ENCODE data around the gene BIN1.

BIN1 gene

DNA sequence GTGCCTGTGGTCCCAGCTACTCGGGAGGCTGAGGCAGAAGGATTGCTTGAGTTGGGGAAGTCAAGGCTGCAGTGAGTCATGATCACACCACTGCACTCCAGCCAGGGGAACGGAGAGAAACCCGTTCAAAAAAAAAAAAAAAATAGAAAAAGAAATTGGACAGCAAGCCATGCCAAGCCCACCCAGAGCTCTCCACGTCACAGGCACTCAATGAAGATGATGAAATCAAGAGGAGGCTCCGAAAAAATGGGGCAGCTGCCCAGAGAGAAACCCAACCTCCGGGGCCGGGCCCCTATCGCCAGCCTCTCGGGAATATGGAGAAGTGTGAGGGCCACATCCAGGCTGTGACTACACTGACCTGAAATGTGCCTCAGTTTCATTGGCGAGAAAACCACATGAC is 40.0 kb downstream of the BIN1 start:
- H4K8ac ChIP-seq (ENCODE audit: low read length), result no peak overlapping the region

DNA sequence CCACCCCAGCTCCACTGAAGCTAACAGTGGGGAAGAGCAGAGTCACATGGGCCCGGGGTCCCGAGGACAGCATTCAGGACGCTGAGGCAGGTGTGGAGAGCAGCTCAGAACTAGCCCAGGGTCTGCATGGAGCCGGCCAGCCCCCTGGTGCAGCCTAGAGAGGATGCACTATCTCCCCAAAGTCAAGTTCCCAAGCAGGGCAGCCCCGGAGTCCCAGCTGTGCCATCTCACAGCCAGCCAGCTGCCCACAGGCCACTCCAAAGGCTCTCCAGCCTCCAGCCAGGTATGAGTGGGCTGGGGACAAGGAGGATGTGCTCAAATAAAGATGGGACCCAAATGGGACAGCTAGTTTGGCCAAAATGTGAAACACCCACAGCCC is 41.0 kb downstream of the BIN1 start:
- no peak overlapping the region for H3K27ac ChIP-seq (ENCODE audit: low read length, poor library complexity, severe bottlenecking)
- H2BK15ac ChIP-seq (ENCODE audit: low read depth, poor library complexity, severe bottlenecking), result peak overlapping the region; percentile 92
- H3K18ac ChIP-seq (ENCODE audit: low read depth in 1 of 2, low read length in 2 of 2), result peak overlapping the region; percentile 88 to 92
- H3K23ac ChIP-seq (ENCODE audit: low read length in 2 of 2), result no peak overlapping the region
- H3K27me3 ChIP-seq (ENCODE audit: control insufficient read depth in 1 of 2, insufficient read depth in 1 of 2, low read length in 2 of 2), result no peaks in the 10 kb centered on the region
- H3K14ac ChIP-seq (ENCODE audit: low read length in 2 of 2), result peak overlapping the region in 1 of 2 experiments; percentile 70
- no peak for DNase-seq
- H3K79me1 ChIP-seq (replicated peaks; ENCODE audit: low read length, poor library complexity, severe bottlenecking), result peaks cover 43% of the 10 kb centered on the region
- H4K91ac ChIP-seq (ENCODE audit: low read length), result peak overlapping the region; percentile 98
- H3K9ac ChIP-seq (ENCODE audit: low read length), result peak overlapping the region; percentile 78
- no peak overlapping the region for H2AFZ ChIP-seq (ENCODE audit: low read depth, low read length)
- 90% methylated on average over 5 of the region's 5 CpGs for WGBS
- no peak overlapping the region for H2BK5ac ChIP-seq (ENCODE audit: low read depth, low read length, poor library complexity, severe bottlenecking)
- H2BK120ac ChIP-seq (ENCODE audit: low read depth, low read length), result peak overlapping the region; percentile 69
- H4K8ac ChIP-seq (ENCODE audit: low read length), result peak overlapping the region; percentile 95
- H3K36me3 ChIP-seq (ENCODE audit: control insufficient read depth in 1 of 2, insufficient read depth in 2 of 2, low read depth in 1 of 2, low read length in 2 of 2), result peaks cover 52 to 75% of the 10 kb centered on the region in 2 experiments
- peak overlapping the region; percentile 98 for H2BK12ac ChIP-seq (ENCODE audit: low read length in 2 of 2)
- H3K4me3 ChIP-seq (ENCODE audit: insufficient read depth in 1 of 2, low read depth in 1 of 2, low read length in 2 of 2), result no peak overlapping the region
- H3K4ac ChIP-seq (ENCODE audit: low read depth in 1 of 2, low read length in 2 of 2), result peak overlapping the region; percentile 87 to 93
- H3K4me2 ChIP-seq (ENCODE audit: low read length, poor library complexity, severe bottlenecking), result no peak overlapping the region
- no peaks in the 10 kb centered on the region for H3K9me3 ChIP-seq (ENCODE audit: control insufficient read depth, low read length)
- H2AK5ac ChIP-seq (ENCODE audit: low read length, severe bottlenecking), result peak overlapping the region; percentile 82
- H3K4me1 ChIP-seq (ENCODE audit: control insufficient read depth, insufficient read depth, low read depth, low read length), result peaks cover 63% of the 10 kb centered on the region

More for the DNA sequence above, 40.0 kb downstream of the BIN1 start:
- Histone ChIP-seq H4K91ac (ENCODE audit: low read length) (peak overlapping the region; percentile 40), H3K4ac (ENCODE audit: low read depth in 1 of 2, low read length in 2 of 2) (peak overlapping the region in 1 of 2 experiments; percentile 15), H3K4me1 (ENCODE audit: control insufficient read depth, insufficient read depth, low read depth, low read length) (peaks cover 54% of the 10 kb centered on the region), H3K9me3 (ENCODE audit: control insufficient read depth, low read length) (no peaks in the 10 kb centered on the region), H3K4me2 (ENCODE audit: low read length, poor library complexity, severe bottlenecking) (no peak overlapping the region), H2BK12ac (ENCODE audit: low read length in 2 of 2) (peak overlapping the region in 1 of 2 experiments; percentile 38), H3K27ac (ENCODE audit: low read length, poor library complexity, severe bottlenecking) (no peak overlapping the region), H2BK15ac (ENCODE audit: low read depth, poor library complexity, severe bottlenecking) (peak overlapping the region; percentile 29), H3K9ac (ENCODE audit: low read length) (peak overlapping the region; percentile 86), H3K4me3 (ENCODE audit: insufficient read depth in 1 of 2, low read depth in 1 of 2, low read length in 2 of 2) (no peak overlapping the region), H3K27me3 (ENCODE audit: control insufficient read depth in 1 of 2, insufficient read depth in 1 of 2, low read length in 2 of 2) (no peaks in the 10 kb centered on the region), H3K18ac (ENCODE audit: low read depth in 1 of 2, low read length in 2 of 2) (no peak overlapping the region), H2AK5ac (ENCODE audit: low read length, severe bottlenecking) (peak overlapping the region; percentile 66), H3K23ac (ENCODE audit: low read length in 2 of 2) (no peak overlapping the region), H2AFZ (ENCODE audit: low read depth, low read length) (no peak overlapping the region), H3K36me3 (ENCODE audit: control insufficient read depth in 1 of 2, insufficient read depth in 2 of 2, low read depth in 1 of 2, low read length in 2 of 2) (peaks cover 53 to 75% of the 10 kb centered on the region in 2 experiments), H3K79me1 (replicated peaks; ENCODE audit: low read length, poor library complexity, severe bottlenecking) (peaks cover 44% of the 10 kb centered on the region), H2BK120ac (ENCODE audit: low read depth, low read length) (no peak overlapping the region), H3K14ac (ENCODE audit: low read length in 2 of 2) (no peak overlapping the region), H2BK5ac (ENCODE audit: low read depth, low read length, poor library complexity, severe bottlenecking) (no peak overlapping the region)
- no peak for DNase-seq
- 95% methylated on average over 10 of the region's 10 CpGs for WGBS

GRCh38 chr2:127065299-127065939 is 41.5 kb downstream of the BIN1 start:
- H4K8ac ChIP-seq (ENCODE audit: low read length), result peak overlapping the region; percentile 95
- H3K18ac ChIP-seq (ENCODE audit: low read depth in 1 of 2, low read length in 2 of 2), result peak overlapping the region; percentile 88 to 92
- H2AK5ac ChIP-seq (ENCODE audit: low read length, severe bottlenecking), result peak overlapping the region; percentile 82
- peak overlapping the region; percentile 96 for H2BK15ac ChIP-seq (ENCODE audit: low read depth, poor library complexity, severe bottlenecking)
- WGBS, result 87% methylated on average over 12 of the region's 13 CpGs
- DNase-seq, result no peak
- peak overlapping the region; percentile 98 for H4K91ac ChIP-seq (ENCODE audit: low read length)
- H2BK5ac ChIP-seq (ENCODE audit: low read depth, low read length, poor library complexity, severe bottlenecking), result no peak overlapping the region
- peak overlapping the region; percentile 69 for H2BK120ac ChIP-seq (ENCODE audit: low read depth, low read length)
- H3K4me1 ChIP-seq (ENCODE audit: control insufficient read depth, insufficient read depth, low read depth, low read length), result peaks cover 61% of the 10 kb centered on the region
- H3K14ac ChIP-seq (ENCODE audit: low read length in 2 of 2), result peak overlapping the region in 1 of 2 experiments; percentile 85
- peak overlapping the region in 1 of 2 experiments; percentile 16 for H3K4me3 ChIP-seq (ENCODE audit: insufficient read depth in 1 of 2, low read depth in 1 of 2, low read length in 2 of 2)
- peak overlapping the region; percentile 87 to 93 for H3K4ac ChIP-seq (ENCODE audit: low read depth in 1 of 2, low read length in 2 of 2)
- peak overlapping the region; percentile 86 for H3K9ac ChIP-seq (ENCODE audit: low read length)
- peak overlapping the region; percentile 98 for H2BK12ac ChIP-seq (ENCODE audit: low read length in 2 of 2)
- H3K4me2 ChIP-seq (ENCODE audit: low read length, poor library complexity, severe bottlenecking), result no peak overlapping the region
- no peaks in the 10 kb centered on the region for H3K27me3 ChIP-seq (ENCODE audit: control insufficient read depth in 1 of 2, insufficient read depth in 1 of 2, low read length in 2 of 2)
- H3K79me1 ChIP-seq (replicated peaks; ENCODE audit: low read length, poor library complexity, severe bottlenecking), result peaks cover 44% of the 10 kb centered on the region
- H2AFZ ChIP-seq (ENCODE audit: low read depth, low read length), result no peak overlapping the region
- H3K27ac ChIP-seq (ENCODE audit: low read length, poor library complexity, severe bottlenecking), result peak overlapping the region; percentile 83
- H3K36me3 ChIP-seq (ENCODE audit: control insufficient read depth in 1 of 2, insufficient read depth in 2 of 2, low read depth in 1 of 2, low read length in 2 of 2), result peaks cover 57 to 75% of the 10 kb centered on the region in 2 experiments
- no peaks in the 10 kb centered on the region for H3K9me3 ChIP-seq (ENCODE audit: control insufficient read depth, low read length)
- H3K23ac ChIP-seq (ENCODE audit: low read length in 2 of 2), result no peak overlapping the region

DNA sequence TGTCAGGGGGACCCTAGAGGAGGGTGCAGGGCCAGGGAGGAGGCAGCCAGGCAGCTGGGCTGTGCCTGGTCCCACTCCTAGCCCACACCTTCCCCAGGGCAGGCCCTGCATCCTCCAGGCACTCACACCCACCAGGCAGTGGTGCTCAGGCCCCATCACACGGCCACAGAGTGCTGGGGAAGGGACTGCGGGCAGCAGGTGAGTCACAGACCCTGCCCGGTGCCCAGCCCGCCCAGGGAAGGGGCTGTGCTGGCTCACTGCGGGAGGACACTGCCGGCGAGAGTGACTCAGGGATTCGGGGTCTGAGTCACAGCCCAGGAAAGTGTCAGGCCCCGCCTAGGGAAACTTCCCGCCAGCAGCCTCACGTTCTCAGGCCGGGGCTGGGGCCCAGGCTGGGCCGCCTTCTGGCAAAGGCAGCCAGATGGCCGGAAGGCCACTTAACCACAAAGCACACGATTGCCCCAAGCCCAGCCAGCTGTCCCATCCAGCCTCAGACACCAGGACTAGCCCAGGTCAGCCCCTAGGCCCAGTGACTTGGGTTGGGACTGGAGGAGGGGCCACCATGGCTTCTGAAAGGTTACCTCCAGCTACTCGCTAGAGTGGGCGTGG is 42.2 kb downstream of the BIN1 start:
- Histone ChIP-seq H3K9ac (ENCODE audit: low read length) (peak overlapping the region; percentile 86), H3K14ac (ENCODE audit: low read length in 2 of 2) (peak overlapping the region in 1 of 2 experiments; percentile 86), H3K4me1 (ENCODE audit: control insufficient read depth, insufficient read depth, low read depth, low read length) (peaks cover 61% of the 10 kb centered on the region), H4K91ac (ENCODE audit: low read length) (peak overlapping the region; percentile 100), H3K36me3 (ENCODE audit: control insufficient read depth in 1 of 2, insufficient read depth in 2 of 2, low read depth in 1 of 2, low read length in 2 of 2) (peaks cover 55 to 75% of the 10 kb centered on the region in 2 experiments), H2BK5ac (ENCODE audit: low read depth, low read length, poor library complexity, severe bottlenecking) (no peak overlapping the region), H2AFZ (ENCODE audit: low read depth, low read length) (no peak overlapping the region), H3K79me1 (replicated peaks; ENCODE audit: low read length, poor library complexity, severe bottlenecking) (peaks cover 42% of the 10 kb centered on the region), H3K4me2 (ENCODE audit: low read length, poor library complexity, severe bottlenecking) (no peak overlapping the region), H4K8ac (ENCODE audit: low read length) (peak overlapping the region; percentile 93), H3K27me3 (ENCODE audit: control insufficient read depth in 1 of 2, insufficient read depth in 1 of 2, low read length in 2 of 2) (no peaks in the 10 kb centered on the region), H2AK5ac (ENCODE audit: low read length, severe bottlenecking) (peak overlapping the region; percentile 82), H3K4ac (ENCODE audit: low read depth in 1 of 2, low read length in 2 of 2) (peak overlapping the region; percentile 87 to 97), H2BK120ac (ENCODE audit: low read depth, low read length) (peak overlapping the region; percentile 92), H2BK15ac (ENCODE audit: low read depth, poor library complexity, severe bottlenecking) (peak overlapping the region; percentile 96), H3K27ac (ENCODE audit: low read length, poor library complexity, severe bottlenecking) (peak overlapping the region; percentile 83), H2BK12ac (ENCODE audit: low read length in 2 of 2) (peak overlapping the region; percentile 81 to 99), H3K9me3 (ENCODE audit: control insufficient read depth, low read length) (no peaks in the 10 kb centered on the region), H3K18ac (ENCODE audit: low read depth in 1 of 2, low read length in 2 of 2) (peak overlapping the region; percentile 93 to 95), H3K23ac (ENCODE audit: low read length in 2 of 2) (no peak overlapping the region), H3K4me3 (ENCODE audit: insufficient read depth in 1 of 2, low read depth in 1 of 2, low read length in 2 of 2) (peak overlapping the region in 1 of 2 experiments; percentile 28)
- DNase-seq, result peak; percentile 99
- WGBS, result 3% methylated on average over 17 of the region's 17 CpGs

Measured in mesenchymal stem cell (in vitro differentiated cells and primary cell).